Lung microvascular endothelial cell (primary cell): ENCODE results near the gene LITAFD. TPM values are rescaled to one million over a fixed set of nuclear protein-coding genes. Genes with fewer than 3 reads are reported as not detected.
A peak's percentile ranks its signal among the peaks of the same experiment; 100 is the strongest.

ENCODE experiments used
- DNase-seq, 2 donors: peaks; one replicate each; pipeline versions ENCODE4 v3.0.0 to v3.0.0-alpha.2; 2010; ENCODE audit warnings: low read depth in 2 of 2
- total RNA-seq: library from RNA; depleted of rRNA; stranded (reverse); fragments of >200 nt; gene quantifications from 2 replicates; pipeline ENCODE4 v1.2.1, GENCODE V29; 2014

LITAFD gene
- total RNA-seq, 1 donor from 2014 or later: not detected

DNA sequence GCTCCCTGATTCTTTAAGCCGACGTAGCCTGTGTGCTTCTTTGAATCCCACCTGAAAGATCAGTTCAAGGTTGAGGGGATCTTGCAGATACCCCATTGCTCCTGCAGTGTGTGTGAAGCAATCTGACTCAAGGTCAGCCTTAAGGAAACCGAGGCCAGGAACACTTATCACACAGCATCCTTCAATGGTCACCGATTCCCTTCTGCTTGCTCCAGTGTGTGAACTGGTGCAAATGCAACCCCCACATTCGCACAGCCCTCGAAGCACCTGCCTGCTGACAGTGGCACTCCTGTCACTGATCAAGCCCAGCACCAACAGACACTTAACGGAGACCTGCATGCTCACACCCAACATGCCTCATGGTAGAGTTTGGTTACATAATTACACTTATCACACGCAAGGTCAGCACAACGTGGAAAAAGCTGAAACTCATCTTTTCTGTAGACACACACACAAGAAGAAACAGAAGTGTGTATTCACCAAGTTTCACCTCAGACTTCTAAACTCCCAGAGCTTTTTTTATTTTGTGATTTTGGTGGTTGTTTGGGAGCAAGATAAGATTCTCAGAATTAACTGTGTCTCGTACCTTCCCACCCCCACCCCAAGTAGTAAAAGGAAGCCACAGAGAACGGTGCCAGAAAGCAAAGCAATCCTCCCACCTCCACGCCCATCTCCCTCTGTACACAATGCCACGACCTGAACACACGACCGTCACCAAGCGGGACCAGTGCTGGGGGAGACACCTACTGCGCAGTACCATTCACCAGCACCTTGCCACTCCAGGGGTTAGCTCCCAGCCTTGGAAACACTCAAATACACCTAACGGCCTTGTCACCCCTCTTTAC, 37.2 kb downstream of the LITAFD start:
- DNase-seq: no peak

DNA sequence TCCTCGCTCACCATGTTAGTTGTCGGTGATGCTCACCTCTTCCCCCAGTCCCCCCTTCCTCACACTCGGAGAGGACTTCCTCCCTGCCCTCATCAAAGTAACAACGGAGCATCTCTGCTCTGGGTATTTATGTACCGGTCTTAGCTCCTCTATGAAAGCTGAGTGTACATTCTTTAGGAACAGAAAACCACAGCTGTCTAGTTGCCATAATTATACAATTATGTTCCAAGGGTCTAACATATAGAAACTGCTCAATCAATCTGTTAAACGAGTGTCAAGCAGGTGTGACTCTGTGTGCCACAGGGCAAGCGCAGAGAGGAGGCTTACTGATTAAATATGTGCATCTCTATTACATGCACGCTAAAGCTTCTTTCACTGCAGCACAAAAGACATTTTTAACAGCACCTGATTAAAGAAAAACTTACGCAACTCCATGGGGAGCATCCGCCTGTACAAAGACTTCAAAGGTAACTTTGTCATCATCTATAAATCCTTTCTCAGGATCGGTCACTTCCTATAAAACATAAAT, 37.8 kb downstream of the LITAFD start:
- DNase-seq: no peak

- no peak for DNase-seq
Observed at GRCh38 chr16:8920645-8921346, 38.6 kb downstream of the LITAFD start.

- DNase-seq: no peak
Observed at GRCh38 chr16:8921347-8921984, 39.3 kb downstream of the LITAFD start.

- DNase-seq: no peak
Observed at GRCh38 chr16:8923199-8923598, 41.0 kb downstream of the LITAFD start.

GRCh38 chr16:8924214-8924613, 42.1 kb downstream of the LITAFD start:
- peak in 1 of 2 donors; percentile 29 for DNase-seq

- DNase-seq: no peak
Observed at GRCh38 chr16:8925455-8925854, 43.3 kb downstream of the LITAFD start.

- no peak for DNase-seq
Observed at GRCh38 chr16:8926827-8927226, 44.7 kb downstream of the LITAFD start.

DNA sequence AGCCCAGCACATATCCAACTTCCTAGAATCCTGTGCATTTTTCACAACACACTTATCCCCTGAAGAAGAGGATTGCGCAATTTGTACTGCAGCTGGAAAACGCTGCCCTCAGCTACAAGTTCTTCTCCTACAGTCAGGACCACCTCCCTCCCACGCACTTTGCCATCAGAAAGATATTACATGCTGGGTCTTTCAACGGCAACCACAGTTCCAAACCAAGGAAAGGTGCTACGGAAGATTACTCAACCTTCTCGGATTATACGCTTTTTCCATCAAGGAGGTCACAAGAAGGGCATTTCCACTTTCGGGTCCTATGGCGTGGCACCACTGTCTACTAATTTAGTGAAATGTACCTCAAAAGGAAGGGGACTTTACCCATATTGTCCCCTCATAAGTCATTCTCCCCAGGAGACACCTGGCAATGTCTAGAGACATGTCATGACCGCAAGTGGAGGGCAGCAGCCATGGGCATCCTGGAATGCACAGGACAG, 46.4 kb downstream of the LITAFD start:
- no peak for DNase-seq

DNA sequence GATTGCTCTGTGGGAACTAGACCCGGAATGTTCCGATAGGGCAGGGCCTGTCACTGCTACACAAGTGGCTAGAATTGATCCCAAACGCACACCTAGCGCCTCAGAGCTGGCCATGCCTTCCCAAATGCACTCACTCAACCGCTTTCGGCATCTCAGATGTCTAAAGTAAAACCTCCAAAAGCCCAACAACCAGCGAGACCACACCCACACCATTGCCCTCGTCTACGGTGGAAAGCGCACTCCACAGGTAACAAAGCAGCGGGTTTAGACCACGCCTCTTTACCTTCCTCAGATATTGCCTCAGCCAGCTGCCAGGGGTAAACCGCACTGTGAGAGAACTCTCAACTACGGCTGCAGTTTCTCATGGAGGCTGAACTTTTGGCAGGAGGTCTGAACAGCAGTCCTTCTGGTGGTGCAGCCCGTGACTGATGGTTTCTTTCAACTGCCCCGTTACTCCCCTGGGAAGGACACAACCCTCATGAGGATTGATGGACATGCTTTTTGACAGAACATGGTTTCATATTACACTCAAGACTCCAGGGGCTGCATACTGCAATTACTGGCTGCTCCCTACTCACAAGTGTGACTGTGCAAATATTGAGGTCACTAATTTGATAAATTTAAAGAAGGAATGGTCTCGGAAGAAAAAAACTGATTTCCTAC, 47.1 kb downstream of the LITAFD start:
- DNase-seq: no peak

DNA sequence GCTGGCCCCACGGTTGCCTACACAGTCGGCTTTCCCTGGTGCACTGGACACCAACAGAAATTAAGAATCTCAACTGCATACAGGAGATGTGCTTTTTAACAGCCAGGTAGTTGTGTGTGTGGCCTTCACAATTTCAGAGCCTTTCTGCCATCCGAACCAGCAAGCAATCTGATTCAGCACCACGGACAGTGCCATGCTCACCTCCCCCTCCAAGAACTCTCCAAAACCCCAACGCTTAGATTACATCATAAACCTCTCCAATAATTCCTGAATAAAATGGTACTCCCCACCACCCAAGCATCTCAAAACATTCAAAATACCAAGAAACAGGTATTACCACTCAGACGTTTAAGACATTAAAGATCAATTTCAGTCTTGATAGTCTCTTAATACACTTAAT, 49.7 kb downstream of the LITAFD start:
- DNase-seq: peak; percentile 68 to 84

- no peak for DNase-seq
Observed at GRCh38 chr16:8934601-8935000, 52.5 kb downstream of the LITAFD start.

Other genes starting within 250 kb of the LITAFD start
- 1.1 and 1.6 TPM in 2 replicates for gene ABAT, start 207.7 kb upstream of the LITAFD start, total RNA-seq
- 4.1 and 4.8 TPM in 2 replicates for gene TMEM186, start 84.7 kb upstream of the LITAFD start, total RNA-seq
- 13.5 and 16.5 TPM in 2 replicates for gene PMM2, start 84.5 kb upstream of the LITAFD start, total RNA-seq
- 141 and 222 TPM in 2 replicates for gene CARHSP1, start 13.3 kb upstream of the LITAFD start, total RNA-seq
- gene USP7, start 81.6 kb downstream of the LITAFD start, total RNA-seq: 50.1 and 50.2 TPM in 2 replicates
- 41.6 and 56.2 TPM in 2 replicates for gene HAPSTR1, start 209.3 kb downstream of the LITAFD start, total RNA-seq